Mucosa of rectum (tissue), 2 donors: Measurements from ENCODE around the gene PLEKHA5.

Source experiments
- H3K27ac ChIP-seq, 2 donors: one replicate each; pipeline ENCODE4 v1.7.0; 2013; ENCODE audit warnings: inconsistent platforms in 2 of 2, low read depth in 2 of 2, low read length in 2 of 2
- H3K27me3 ChIP-seq, 2 donors: one replicate each; pipeline ENCODE4 v1.7.0; 2013; ENCODE audit warnings: low read length in 2 of 2; ENCODE audit not compliant: control insufficient read depth in 2 of 2, insufficient read depth in 2 of 2
- H3K36me3 ChIP-seq, 2 donors: one replicate each; pipeline ENCODE4 v1.7.0; 2013; ENCODE audit warnings: low read length in 2 of 2; ENCODE audit not compliant: control insufficient read depth in 2 of 2, insufficient read depth in 2 of 2
- H3K4me1 ChIP-seq, 2 donors: one replicate each; pipeline ENCODE4 v1.7.0; 2013; ENCODE audit warnings: low read length in 2 of 2, mild to moderate bottlenecking in 1 of 2; ENCODE audit not compliant: control insufficient read depth in 2 of 2, insufficient read depth in 2 of 2
- H3K4me3 ChIP-seq, 2 donors: one replicate each; pipeline ENCODE4 v1.7.0; 2013; ENCODE audit warnings: low read length in 2 of 2
- H3K9ac ChIP-seq, 2 donors: one replicate each; pipeline ENCODE4 v1.7.0; 2013; ENCODE audit warnings: low read length in 2 of 2, low read depth in 1 of 2, mild to moderate bottlenecking in 1 of 2
- H3K9me3 ChIP-seq, 2 donors: one replicate each; pipeline ENCODE4 v1.7.0; 2013; ENCODE audit warnings: low read length in 2 of 2; ENCODE audit not compliant: control insufficient read depth in 2 of 2
- donor health status: healthy.
- donor health status: Normal muscosa, but diverticular disease.

The PLEKHA5 gene

DNA sequence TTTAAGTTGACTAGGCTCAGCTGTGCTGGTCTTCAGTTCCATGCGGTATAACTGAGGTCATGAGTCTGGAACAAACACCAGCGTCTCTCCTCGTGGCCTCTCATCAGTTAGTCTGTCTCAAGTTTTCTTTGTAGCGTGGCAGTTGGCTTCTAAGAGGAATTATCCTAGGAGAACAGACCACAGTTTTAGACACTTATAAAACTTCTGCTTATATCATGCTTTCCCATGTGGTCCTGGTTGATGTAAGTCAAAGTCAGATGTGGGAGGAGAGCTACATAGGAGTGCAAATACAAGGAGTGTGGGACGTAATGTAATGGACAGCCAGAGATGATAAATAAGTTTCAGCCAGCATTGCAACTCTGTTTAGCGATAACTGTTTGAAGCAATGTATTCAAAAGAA, 14.8 kb downstream of the PLEKHA5 start:
- H3K4me1 ChIP-seq = peaks cover 0 to 3% of the 10 kb centered on the region in 2 donors
- no peak overlapping the region for H3K4me3 ChIP-seq
- H3K9ac ChIP-seq = no peak overlapping the region
- no peak overlapping the region for H3K27ac ChIP-seq
- no peaks in the 10 kb centered on the region for H3K27me3 ChIP-seq
- H3K9me3 ChIP-seq = no peaks in the 10 kb centered on the region
- H3K36me3 ChIP-seq = no peaks in the 10 kb centered on the region

DNA sequence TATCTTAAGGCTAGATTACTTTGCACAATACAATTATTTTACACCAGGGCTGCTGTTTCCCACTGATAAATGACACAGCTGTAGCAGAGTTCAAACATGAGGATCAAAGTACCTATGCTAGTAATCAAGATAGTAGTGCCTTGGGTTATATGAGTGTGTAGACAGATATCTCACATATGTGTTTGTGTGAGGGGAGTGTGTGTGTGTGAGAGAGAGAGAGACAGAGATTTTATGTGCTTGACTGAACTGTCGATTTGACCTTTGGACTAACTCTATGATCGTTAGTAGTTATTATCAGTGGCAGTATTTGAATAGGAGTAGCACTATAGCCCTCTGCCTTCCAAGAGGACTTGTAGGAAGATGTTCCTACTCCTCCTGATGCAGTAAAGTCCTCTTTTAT, 15.5 kb downstream of the PLEKHA5 start:
- Histone ChIP-seq H3K27ac (no peak overlapping the region), H3K27me3 (no peaks in the 10 kb centered on the region), H3K9ac (no peak overlapping the region), H3K9me3 (no peaks in the 10 kb centered on the region), H3K4me3 (no peak overlapping the region), H3K36me3 (peaks cover 3 to 5% of the 10 kb centered on the region in 2 donors), H3K4me1 (peaks cover 0 to 3% of the 10 kb centered on the region in 2 donors)

DNA sequence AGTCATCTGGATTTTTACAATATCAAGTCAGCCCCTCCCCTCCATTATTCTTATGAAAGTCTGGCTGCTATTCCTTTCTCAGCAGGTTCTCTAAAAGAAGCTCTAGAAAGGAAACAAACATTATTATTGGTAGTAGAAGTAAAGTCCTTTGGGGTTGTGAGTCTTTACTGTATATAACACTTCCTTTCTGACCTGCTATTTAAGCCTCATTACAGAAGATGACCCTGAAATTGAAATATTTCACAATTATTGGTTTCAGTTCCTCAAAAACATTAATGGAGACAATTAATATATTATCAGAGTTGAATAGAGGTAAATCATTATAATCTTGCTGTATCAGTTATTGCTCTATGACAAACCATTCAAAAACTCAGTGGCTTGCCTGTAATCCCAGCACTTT, 19.3 kb downstream of the PLEKHA5 start:
- Histone ChIP-seq H3K27me3 (no peaks in the 10 kb centered on the region), H3K4me1 (peaks cover 0 to 3% of the 10 kb centered on the region in 2 donors), H3K9ac (no peak overlapping the region), H3K36me3 (peaks cover 3 to 5% of the 10 kb centered on the region in 2 donors), H3K4me3 (no peak overlapping the region), H3K9me3 (no peaks in the 10 kb centered on the region), H3K27ac (no peak overlapping the region)

DNA sequence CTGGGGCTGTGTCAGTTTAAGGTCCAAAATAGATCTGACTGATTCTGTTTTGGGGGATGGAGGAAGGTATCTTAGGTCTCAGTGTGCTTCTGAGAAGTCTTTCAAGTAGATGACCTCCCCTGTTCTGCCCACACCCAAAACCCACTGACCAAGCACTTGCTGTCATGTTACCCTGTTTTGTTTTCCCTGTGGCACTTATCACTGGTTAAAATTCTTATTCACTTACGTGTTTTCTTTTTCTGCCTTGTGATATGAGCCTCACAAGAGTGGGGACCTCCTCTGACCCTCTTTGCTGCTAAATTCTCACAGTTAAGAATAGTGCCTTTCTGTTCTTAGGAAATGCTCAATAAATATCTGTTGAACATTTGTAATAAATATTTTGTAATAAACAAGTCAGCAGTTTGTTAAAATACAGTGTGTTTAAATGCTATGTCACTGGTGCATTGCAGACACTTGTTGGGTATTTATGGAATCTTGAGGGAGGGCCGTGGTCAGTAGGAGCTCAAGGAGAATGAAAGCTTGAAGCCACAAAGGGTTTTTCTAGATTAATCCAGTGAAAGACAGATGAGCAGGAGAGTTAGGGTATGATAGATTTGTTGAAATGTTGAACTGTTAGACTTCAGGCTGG, 20.9 kb downstream of the PLEKHA5 start:
- Histone ChIP-seq H3K9ac (no peak overlapping the region), H3K4me3 (no peak overlapping the region), H3K4me1 (no peaks in the 10 kb centered on the region), H3K27ac (no peak overlapping the region), H3K36me3 (peaks cover 3 to 5% of the 10 kb centered on the region in 2 donors), H3K27me3 (no peaks in the 10 kb centered on the region), H3K9me3 (no peaks in the 10 kb centered on the region)

DNA sequence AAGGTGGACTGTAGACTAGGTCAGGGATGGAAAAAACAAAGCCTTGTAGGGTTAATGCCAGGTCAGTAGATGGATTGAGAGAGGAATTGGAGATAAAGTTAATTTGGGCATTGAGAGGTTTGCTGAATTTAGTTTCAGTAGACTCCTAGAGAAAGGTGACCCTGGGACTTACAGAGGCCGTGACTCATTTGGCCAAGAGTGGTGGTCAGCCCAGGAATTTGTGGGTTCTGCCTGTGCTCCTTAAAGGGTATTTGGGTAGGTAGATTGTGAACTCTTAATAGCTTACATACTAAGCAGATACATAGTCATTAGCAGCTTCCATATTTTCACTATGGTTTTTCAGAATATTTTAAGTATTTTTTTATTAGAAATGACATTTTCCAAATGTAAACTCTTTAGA, 21.8 kb downstream of the PLEKHA5 start:
- Histone ChIP-seq H3K4me1 (no peaks in the 10 kb centered on the region), H3K27ac (no peak overlapping the region), H3K27me3 (no peaks in the 10 kb centered on the region), H3K9me3 (no peaks in the 10 kb centered on the region), H3K9ac (no peak overlapping the region), H3K36me3 (peaks cover 3 to 5% of the 10 kb centered on the region in 2 donors), H3K4me3 (no peak overlapping the region)

DNA sequence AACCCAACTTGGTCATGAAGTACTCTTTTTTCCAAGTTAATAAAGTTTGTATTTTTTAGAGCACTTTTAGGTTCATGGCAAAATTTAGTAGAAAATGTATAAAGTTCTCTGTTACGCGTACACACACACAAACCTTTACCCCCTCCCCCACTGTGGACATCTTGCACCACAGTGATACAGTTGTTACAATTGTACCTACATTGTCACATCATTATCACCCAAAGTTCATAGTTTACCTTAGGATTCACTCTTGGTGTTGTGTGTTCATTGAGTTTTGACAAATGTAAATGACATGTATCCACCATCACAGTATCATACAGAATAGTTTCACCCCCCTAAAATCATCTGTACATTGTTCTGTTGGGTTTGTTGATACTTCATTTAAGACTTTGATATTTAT, 23.9 kb downstream of the PLEKHA5 start:
- Histone ChIP-seq H3K27me3 (no peaks in the 10 kb centered on the region), H3K4me3 (no peak overlapping the region), H3K27ac (no peak overlapping the region), H3K9ac (no peak overlapping the region), H3K4me1 (no peaks in the 10 kb centered on the region), H3K36me3 (peaks cover 3 to 5% of the 10 kb centered on the region in 2 donors), H3K9me3 (no peaks in the 10 kb centered on the region)

DNA sequence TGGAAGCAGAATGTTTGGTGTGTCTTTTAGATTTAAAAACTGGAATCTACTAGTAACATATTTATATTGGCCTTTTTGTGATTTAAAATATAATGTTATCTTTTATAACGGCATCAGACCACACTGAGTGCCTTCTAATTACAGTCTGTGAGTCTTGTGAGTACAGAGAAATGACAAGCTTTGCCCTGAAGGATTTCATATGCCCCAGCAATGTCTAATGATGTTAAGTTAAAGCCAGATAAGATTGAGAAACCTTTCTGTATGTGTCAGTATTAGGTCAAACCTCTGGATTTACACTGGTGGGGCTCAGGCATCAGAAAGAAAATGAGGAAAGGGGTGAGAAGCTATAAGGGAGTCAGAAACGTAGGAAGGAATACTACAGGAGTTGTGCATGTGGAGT, 25.2 kb downstream of the PLEKHA5 start:
- Histone ChIP-seq H3K27me3 (no peaks in the 10 kb centered on the region), H3K27ac (no peak overlapping the region), H3K9ac (no peak overlapping the region), H3K36me3 (peaks cover under 1 to 2% of the 10 kb centered on the region in 2 donors), H3K4me3 (no peak overlapping the region), H3K9me3 (no peaks in the 10 kb centered on the region), H3K4me1 (no peaks in the 10 kb centered on the region)

DNA sequence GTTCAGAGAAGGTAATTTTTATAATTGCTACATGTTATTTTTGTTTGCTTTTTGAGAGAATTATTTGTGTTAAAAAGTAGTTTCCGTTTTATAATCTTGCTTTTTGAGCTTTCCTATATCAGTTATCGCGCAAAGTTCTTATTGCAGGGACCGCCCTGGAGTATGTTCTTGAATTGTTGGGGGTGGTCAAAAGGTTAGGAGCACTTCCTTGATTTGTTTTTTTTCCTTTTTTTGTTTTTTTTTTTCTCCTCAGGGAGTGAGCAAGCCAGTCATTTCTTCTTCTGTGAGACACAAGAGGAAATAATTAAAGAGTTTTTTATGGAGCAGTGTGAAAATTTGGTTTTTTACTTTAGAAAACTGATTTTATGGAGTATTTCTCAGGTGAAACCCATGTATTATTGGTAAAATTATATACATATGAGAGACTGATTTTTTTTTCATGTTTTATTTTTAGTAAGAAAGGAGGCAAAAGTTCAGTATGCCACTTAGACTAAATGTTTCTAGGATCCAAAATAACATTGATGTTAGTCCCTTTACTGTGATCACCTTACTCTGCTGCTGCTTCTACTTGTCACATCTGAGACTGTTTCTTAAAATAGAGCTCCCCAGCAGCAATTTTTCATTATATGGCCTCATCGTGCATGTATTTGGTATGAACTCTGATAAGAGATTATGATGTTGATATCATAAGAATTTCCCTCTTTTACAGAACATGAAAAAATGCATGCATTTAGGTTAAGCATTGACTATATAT, 26.6 kb downstream of the PLEKHA5 start:
- Histone ChIP-seq H3K27me3 (no peaks in the 10 kb centered on the region), H3K27ac (no peak overlapping the region), H3K4me1 (no peaks in the 10 kb centered on the region), H3K36me3 (no peaks in the 10 kb centered on the region), H3K9ac (no peak overlapping the region), H3K9me3 (no peaks in the 10 kb centered on the region), H3K4me3 (no peak overlapping the region)

DNA sequence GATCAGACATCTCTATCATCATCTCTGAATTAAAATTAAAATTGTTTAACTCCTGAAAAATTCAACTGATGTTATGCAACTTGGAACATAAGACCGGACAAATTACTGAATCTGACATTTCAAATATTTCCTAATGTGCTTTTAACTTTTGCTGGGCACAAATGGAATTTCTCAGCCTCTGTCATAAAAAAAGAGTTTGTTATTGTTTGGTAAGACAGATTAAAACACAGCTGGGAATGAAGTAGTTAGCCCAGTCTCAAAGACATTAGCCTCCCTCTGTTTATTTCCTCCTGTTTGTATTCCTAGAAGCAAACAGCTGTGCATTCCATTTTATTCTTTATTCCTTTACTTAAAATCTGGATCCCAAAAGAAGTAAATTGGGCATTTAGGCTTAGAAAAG, 29.4 kb downstream of the PLEKHA5 start:
- Histone ChIP-seq H3K9ac (no peak overlapping the region), H3K4me3 (no peak overlapping the region), H3K27ac (no peak overlapping the region), H3K4me1 (no peaks in the 10 kb centered on the region), H3K36me3 (no peaks in the 10 kb centered on the region), H3K27me3 (no peaks in the 10 kb centered on the region), H3K9me3 (no peaks in the 10 kb centered on the region)

DNA sequence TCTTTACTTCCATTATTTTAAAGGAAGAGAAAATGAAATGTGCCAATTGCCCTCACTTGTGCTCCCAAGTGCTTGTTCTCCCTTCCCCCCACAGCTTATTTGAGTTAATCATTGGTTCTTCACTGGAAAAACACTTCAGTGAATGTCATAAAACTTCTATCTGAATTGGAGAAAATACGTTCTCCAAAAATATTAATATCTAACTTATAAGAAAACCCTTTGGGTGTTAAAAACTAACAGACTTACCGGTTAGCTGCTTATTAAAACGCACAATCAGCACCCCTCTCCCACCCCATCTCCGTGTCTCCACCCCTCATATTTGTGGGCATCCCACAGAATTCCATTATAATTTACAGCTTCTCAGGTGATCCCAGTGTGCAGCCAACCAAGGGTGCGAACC, 31.7 kb downstream of the PLEKHA5 start:
- no peak overlapping the region for H3K4me3 ChIP-seq
- no peaks in the 10 kb centered on the region for H3K27me3 ChIP-seq
- no peak overlapping the region for H3K9ac ChIP-seq
- H3K27ac ChIP-seq = no peak overlapping the region
- H3K36me3 ChIP-seq = no peaks in the 10 kb centered on the region
- no peaks in the 10 kb centered on the region for H3K9me3 ChIP-seq
- H3K4me1 ChIP-seq = peaks cover 0 to 16% of the 10 kb centered on the region in 2 donors
